Thyroid gland (tissue), 4 donors: ENCODE data around the gene ARHGAP4.

Experiments used
- CTCF ChIP-seq, 6 experiments: fragments of 200-600 bp in 3 of 6; fragments of 450-650 bp in 3 of 6; sonication (generic) in 3 of 6; IDR thresholded peaks; one replicate each; pipeline ENCODE4 v1.5.1; 2016 to 2019; ENCODE audit warnings: antibody characterized with exemption in 6 of 6, mild to moderate bottlenecking in 2 of 6, inconsistent platforms in 1 of 6, moderate library complexity in 1 of 6
- POLR2A ChIP-seq, 2 donors: fragments of 450-650 bp; IDR thresholded peaks; one replicate each; pipeline ENCODE4 v1.6.1; 2017; ENCODE audit warnings: antibody characterized with exemption in 2 of 2, mild to moderate bottlenecking in 2 of 2, moderate library complexity in 1 of 2

GRCh38 chrX:153870288-153870690 is 55.8 kb downstream of the ARHGAP4 start:
- TF ChIP-seq CTCF (IDR thresholded peaks at IDR 0.05) (no peak), POLR2A (IDR thresholded peaks at IDR 0.05) (no peak)
